ENCODE data around the gene PDE11A.
"Not testable (repeated sequence)": the region's sequence is repeated elsewhere in the genome, so short reads cannot be mapped to it uniquely, and the experiment has no call there.

Gene PDE11A

DNA sequence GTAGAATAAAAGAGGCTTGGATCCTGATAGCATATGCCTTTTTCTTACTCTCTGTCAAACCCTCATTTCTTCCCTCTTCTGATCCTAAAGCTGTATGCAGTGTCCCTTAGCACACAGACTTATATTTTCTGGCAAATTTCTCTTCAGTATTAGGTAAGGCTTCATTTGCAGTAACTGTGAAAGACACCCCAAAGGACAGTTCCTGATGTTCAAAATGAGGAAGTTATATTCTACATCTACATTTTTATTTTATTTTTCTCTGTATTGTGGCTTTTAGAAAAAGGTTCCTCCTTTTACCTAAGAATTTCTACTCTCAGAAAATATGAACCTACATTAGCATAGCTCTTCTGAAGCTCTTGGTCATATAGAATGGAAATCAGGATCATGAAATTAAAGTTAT is 261.7 kb downstream of the PDE11A start:
- DNase-seq = no peak

DNA sequence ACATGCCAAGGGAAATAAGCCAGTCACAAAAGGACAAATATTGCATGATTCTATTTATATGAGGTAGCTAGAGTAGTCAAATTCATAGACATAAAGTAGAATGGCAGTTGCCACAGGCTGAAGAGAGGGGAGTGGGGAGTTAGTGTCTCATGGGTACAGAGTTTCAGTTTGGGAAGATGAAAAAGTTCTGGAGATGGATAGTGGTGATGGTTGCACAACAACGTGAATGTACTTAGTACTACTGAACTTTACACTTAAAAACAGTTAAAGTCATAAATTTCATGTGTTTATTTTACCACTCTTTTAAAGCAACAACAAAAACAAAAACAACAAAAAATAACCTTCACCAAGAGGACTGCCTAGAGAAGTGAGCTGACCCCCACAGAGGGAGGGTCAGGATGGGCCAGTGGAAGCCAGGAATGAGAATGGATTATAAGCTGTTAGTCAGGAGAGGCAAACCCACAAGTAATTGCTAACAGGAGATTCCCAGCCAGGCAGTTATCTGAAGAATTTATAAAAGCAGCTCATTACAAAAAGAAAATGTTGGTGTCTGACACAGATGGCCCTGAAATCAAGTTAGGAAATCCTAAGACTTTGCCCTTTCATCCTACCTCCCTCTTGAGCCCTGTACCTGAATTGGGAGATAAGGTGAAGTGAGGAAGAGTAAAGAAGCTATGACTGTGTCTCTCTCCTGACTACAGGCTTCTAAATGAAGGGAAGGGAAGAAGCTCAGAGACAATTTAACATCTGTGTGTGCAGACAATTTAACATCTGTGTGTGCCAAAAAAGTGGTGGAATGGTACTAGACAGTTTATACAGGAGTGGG is 263.4 kb downstream of the PDE11A start:
- no peak for DNase-seq

GRCh38 chr2:177806025-177806424 is 266.6 kb downstream of the PDE11A start:
- no peak for DNase-seq

GRCh38 chr2:177799531-177799930 is 273.0 kb downstream of the PDE11A start:
- no peak for DNase-seq

DNA sequence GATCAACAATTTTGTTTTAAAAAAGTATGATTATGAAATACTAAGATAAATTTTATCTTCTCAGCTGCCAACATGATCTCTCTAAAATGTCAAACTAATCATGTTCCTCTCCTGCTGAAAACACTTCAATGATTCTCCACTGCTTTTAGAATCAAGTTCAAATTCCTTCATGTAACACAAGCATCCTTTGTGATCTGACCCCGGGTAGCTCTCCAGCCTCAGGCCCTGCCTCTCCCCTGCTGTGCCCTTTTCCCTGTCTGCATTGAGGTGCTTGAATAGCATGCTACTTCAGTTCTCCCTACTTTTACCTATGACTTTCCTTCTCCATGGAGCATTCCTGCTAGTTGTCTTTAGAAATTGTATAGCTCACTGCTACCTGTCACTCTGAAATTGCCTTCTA is 274.8 kb downstream of the PDE11A start:
- no peak for DNase-seq

GRCh38 chr2:177796654-177797415 is 275.7 kb downstream of the PDE11A start:
- no peak for DNase-seq

DNA sequence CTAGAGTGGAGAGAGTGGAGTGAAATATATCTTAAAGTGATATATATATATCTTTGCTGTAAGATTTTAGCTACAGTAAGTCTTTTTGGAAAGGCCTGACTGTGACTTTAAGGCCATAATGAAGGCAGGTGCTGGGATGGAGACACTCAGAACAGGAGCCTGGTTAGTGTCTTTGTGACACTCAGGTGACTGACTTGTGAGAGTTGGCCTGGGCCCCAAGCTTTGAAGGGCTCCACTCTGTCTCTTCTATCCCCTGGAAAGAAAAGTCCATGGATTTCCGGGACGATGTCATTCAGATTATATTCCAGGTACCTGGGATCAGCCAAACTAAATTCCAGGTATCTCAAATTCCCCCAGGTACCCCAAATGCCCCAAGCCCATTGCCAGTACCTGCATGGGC is 276.6 kb downstream of the PDE11A start:
- DNase-seq = no peak

DNA sequence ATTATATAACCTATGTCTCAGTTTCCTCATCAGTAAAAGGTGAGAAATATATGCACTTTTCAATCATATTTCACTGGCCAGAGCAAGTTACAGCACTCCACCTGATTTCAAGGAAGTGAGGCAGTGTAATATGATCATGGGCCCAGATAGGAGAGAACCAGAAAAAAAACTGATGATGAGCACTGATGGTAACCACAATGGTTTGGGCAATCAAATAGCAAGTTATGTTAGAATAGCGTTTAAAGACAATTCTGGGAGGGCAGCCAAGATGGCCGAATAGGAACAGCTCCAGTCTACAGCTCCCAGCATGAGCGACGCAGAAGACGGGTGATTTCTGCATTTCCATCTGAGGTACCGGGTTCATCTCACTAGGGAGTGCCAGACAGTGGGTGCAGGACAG is 287.4 kb downstream of the PDE11A start:
- not testable (repeated sequence) for DNase-seq

GRCh38 chr2:177784745-177785067 is 287.9 kb downstream of the PDE11A start:
- no peak for DNase-seq

DNA sequence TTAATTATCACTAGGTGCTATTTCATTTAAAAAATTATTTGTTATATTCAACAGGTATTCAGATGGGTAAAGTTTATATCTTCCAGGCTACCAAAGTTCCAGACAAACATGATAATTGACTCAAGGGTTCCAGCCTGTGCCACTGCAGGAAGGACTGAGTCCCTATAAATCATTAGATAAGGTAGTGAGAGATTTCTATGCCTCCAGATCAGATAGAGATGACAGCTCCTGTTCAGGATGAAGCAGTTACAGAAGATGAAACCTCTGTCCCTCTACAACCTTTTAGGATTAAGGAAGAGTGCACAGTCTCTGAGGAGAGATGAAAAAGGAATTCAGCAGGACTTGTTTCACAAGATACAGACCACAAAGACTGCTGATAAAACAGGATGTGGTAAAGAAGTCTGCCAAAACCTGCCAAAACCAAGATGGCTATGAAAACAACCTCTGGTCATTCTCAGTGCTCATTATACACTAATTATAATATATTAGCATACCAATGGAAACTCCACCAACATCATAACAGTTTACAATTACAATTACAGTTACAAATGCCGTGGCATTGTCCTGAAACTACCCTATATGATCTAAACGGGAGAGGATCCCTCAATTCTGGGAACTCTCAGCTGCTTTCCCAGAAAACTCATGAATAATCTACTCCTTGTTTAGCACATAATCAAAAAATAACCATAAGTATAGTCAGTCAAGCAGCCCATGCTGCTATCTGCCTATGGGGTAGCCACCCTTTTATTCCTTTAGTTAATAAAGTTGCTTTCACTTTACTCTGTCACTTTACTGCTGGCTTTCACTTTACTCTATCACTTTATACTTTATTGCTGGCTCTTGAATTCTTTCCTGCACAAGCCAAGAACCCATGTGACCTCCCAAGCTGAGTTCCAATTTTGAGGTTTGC is 288.5 kb downstream of the PDE11A start:
- DNase-seq = no peak

- no peak for DNase-seq
Measured at GRCh38 chr2:177783091-177783490, 289.5 kb downstream of the PDE11A start.

- no peak for DNase-seq
Measured at GRCh38 chr2:177782613-177783012, 290.0 kb downstream of the PDE11A start.

DNA sequence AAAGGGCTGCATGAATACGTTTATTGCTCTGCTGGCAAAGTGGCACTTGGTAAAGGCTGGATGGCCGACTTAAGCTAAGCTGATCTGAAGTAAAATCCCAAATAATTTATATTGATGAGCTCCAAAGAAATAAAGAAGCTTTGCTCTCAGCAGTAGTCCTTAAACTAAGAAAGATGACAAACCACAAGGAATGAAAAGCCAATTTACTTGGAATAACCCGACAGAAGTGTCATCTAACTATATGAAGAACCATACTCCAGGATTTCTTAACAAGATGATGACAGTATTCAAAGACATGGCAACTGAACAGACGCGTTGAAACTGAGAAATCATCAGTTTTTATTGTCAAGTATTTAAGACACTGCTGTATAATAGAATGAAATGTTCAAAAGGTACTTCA is 294.1 kb downstream of the PDE11A start:
- DNase-seq = no peak

DNA sequence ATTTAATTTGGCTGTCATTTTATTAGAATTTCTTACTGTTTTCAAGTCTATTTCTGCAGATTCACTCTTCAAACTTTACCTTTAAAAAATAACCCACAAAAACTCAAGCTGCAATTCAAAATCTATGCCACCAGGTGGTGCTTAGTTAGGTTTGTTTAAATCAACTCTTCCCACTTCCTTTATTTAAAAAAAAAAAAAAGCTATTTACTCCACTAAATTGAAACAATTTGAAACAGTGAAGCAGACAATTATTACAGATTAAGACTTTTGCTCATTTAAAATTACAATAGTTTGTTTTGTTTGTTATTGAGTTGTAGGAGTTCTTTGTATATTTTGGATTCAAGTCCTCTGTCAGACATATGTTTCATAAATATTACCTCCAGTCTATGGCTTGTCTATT is 300.0 kb downstream of the PDE11A start:
- peak in 1 of 2 donors; percentile 33 for DNase-seq

GRCh38 chr2:177771191-177771590 is 301.4 kb downstream of the PDE11A start:
- no peak for DNase-seq

GRCh38 chr2:177767768-177768167 is 304.8 kb downstream of the PDE11A start:
- no peak for DNase-seq

- DNase-seq = no peak
Measured at GRCh38 chr2:177765698-177766097, 306.9 kb downstream of the PDE11A start.

DNA sequence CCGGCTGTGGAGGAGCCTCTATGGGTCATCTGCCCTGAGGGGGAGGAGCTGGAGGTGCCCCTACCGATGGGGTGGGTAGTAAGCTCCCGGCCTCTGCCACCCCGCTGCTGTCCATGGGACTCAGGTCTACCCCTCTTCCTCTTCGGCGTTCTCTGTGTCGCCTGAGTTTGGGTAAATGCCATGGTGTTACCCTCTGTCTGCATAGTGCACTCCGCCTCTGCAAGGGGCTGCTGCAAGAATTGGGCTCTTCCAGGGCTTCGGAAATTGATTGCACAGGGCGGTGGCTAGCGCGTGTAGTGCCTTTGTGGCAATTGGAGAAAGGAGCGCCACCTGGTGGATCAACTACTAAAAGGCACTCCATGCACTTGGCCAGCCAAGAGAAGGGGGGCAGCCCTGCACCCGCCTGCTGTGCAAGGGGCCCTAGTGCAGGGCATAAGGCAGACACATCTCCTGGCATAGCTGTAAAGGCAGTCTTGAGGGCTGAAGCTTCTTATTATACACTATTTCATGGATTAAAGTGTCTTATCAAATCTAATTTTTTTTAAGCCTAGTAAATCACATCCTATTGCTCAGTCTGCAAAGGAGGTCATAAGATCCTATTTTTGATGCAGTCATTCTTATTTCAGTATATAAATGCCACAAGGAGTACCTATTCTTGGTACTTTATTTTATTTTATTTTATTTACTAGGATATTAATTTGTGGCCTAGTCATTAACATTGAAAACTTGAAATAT is 308.9 kb downstream of the PDE11A start:
- peak; percentile 30 to 74 for DNase-seq

- no peak for DNase-seq
Measured at GRCh38 chr2:177759443-177759842, 313.1 kb downstream of the PDE11A start.

- DNase-seq = no peak
Measured at GRCh38 chr2:177758591-177759371, 313.8 kb downstream of the PDE11A start.

GRCh38 chr2:177756336-177756735 is 316.2 kb downstream of the PDE11A start:
- DNase-seq = no peak

- no peak for DNase-seq
Measured at GRCh38 chr2:177754492-177754873, 318.1 kb downstream of the PDE11A start.
